HEK293 (cell line): Measurements from ENCODE around the gene IL10RA.
"Not testable (repeated sequence)": the region's sequence is repeated elsewhere in the genome, so short reads cannot be mapped to it uniquely, and the experiment has no call there.

ENCODE experiments used
- CTCF ChIA-PET: fragments of 350-600 bp; formaldehyde crosslinking; extraction: SDS; loops from one replicate; lab custom pipeline; 2021; ENCODE audit warnings: antibody characterized with exemption; lab: Yijun Ruan, JAX
- POLR2A ChIA-PET: fragments of 300-600 bp; formaldehyde crosslinking; extraction: SDS; loops from one replicate; lab custom pipeline; 2020; ENCODE audit warnings: antibody characterized with exemption, inconsistent platforms; lab: Yijun Ruan, JAX
- H3K27ac ChIP-seq: fragments of 200-500 bp; sonication (Bioruptor generic); 2 replicates; pipeline ENCODE4 v1.5.1; 2014; ENCODE audit warnings: low read depth, low read length, control low read depth, inconsistent platforms; ENCODE audit errors: extremely low read depth
- H3K36me3 ChIP-seq, 2 experiments: fragments of 200-500 bp in 1 of 2; sonication (Bioruptor generic) in 1 of 2; 1 replicate in 1 of 2; 2 replicates in 1 of 2; pipeline ENCODE4 v1.5.1; 2014 to 2017; ENCODE audit warnings: inconsistent platforms in 2 of 2, low read length in 2 of 2; ENCODE audit not compliant: control insufficient read depth in 2 of 2, insufficient read depth in 1 of 2
- H3K4me1 ChIP-seq: fragments of 200-500 bp; sonication (Bioruptor generic); 2 replicates; pipeline ENCODE4 v1.5.1; 2014; ENCODE audit warnings: mild to moderate bottlenecking, low read length, inconsistent platforms; ENCODE audit not compliant: control insufficient read depth, insufficient read depth
- H3K4me3 ChIP-seq: 2 replicates; pipeline ENCODE4 v1.5.1; 2011; ENCODE audit warnings: low read depth, mild to moderate bottlenecking, control low read depth, low read length, moderate library complexity
- H3K9me3 ChIP-seq: fragments of 200-500 bp; sonication (Bioruptor generic); 2 replicates; pipeline ENCODE4 v1.5.1; 2014; ENCODE audit warnings: low read depth, low read length, inconsistent platforms; ENCODE audit not compliant: control insufficient read depth, insufficient read depth
- HOXD13 ChIP-seq: sonication (generic); formaldehyde crosslinking; IDR thresholded peaks from 2 replicates; pipeline ENCODE4 v1.8.0; 2022; ENCODE audit warnings: missing genetic modification reagents, borderline replicate concordance
- INSM2 ChIP-seq: fragments of 450-650 bp; formaldehyde crosslinking; IDR thresholded peaks from 2 replicates; pipeline ENCODE4 v1.5.1; 2016; ENCODE audit warnings: missing biosample characterization, missing genetic modification characterization
- KLF1 ChIP-seq: fragments of 450-650 bp; formaldehyde crosslinking; IDR thresholded peaks from 2 replicates; pipeline ENCODE4 v1.5.1; 2016; ENCODE audit warnings: missing biosample characterization, missing genetic modification characterization
- KLF16 ChIP-seq: fragments of 450-650 bp; formaldehyde crosslinking; IDR thresholded peaks from 2 replicates; pipeline ENCODE4 v1.5.1; 2017; ENCODE audit warnings: missing biosample characterization, missing genetic modification characterization
- OVOL3 ChIP-seq: fragments of 450-650 bp; formaldehyde crosslinking; IDR thresholded peaks from 2 replicates; pipeline ENCODE4 v1.5.1; 2016; ENCODE audit warnings: missing biosample characterization, missing genetic modification characterization
- RBAK ChIP-seq: fragments of 450-650 bp; formaldehyde crosslinking; IDR thresholded peaks from 2 replicates; pipeline ENCODE4 v1.5.1; 2016; ENCODE audit warnings: missing biosample characterization, missing genetic modification characterization
- SP7 ChIP-seq: fragments of 450-650 bp; formaldehyde crosslinking; IDR thresholded peaks from 2 replicates; pipeline ENCODE4 v1.5.1; 2016; ENCODE audit warnings: missing biosample characterization, missing genetic modification characterization
- TCF7L2 ChIP-seq: IDR thresholded peaks from 2 replicates; pipeline ENCODE4 v1.6.1; 2011; ENCODE audit warnings: low read depth, mild to moderate bottlenecking, inconsistent platforms, low read length, moderate library complexity, borderline replicate concordance
- ZBTB17 ChIP-seq: fragments of 450-650 bp; formaldehyde crosslinking; IDR thresholded peaks from 2 replicates; pipeline ENCODE4 v1.5.1; 2016; ENCODE audit warnings: missing biosample characterization, missing genetic modification characterization
- ZFHX2 ChIP-seq: fragments of 450-650 bp; formaldehyde crosslinking; conservative IDR thresholded peaks from 2 replicates; pipeline ENCODE4 v1.5.1; 2016; ENCODE audit warnings: missing biosample characterization, missing genetic modification characterization
- ZFP37 ChIP-seq: fragments of 450-650 bp; formaldehyde crosslinking; IDR thresholded peaks from 2 replicates; pipeline ENCODE4 v1.5.1; 2016; ENCODE audit warnings: missing biosample characterization, missing genetic modification characterization
- ZNF169 ChIP-seq: fragments of 450-650 bp; formaldehyde crosslinking; IDR thresholded peaks from 2 replicates; pipeline ENCODE4 v1.5.1; 2016; ENCODE audit warnings: missing biosample characterization, missing genetic modification characterization
- ZNF19 ChIP-seq: fragments of 450-650 bp; formaldehyde crosslinking; IDR thresholded peaks from 2 replicates; pipeline ENCODE4; 2016; ENCODE audit warnings: missing biosample characterization, missing genetic modification characterization, low read depth
- ZNF391 ChIP-seq: fragments of 450-650 bp; formaldehyde crosslinking; IDR thresholded peaks from 2 replicates; pipeline ENCODE4 v1.5.1; 2016; ENCODE audit warnings: low read depth, missing biosample characterization, missing genetic modification characterization, borderline replicate concordance
- ZNF423 ChIP-seq: fragments of 450-650 bp; formaldehyde crosslinking; IDR thresholded peaks from 2 replicates; pipeline ENCODE4 v1.5.1; 2016; ENCODE audit warnings: missing biosample characterization, missing genetic modification characterization
- ZNF433 ChIP-seq: fragments of 450-650 bp; formaldehyde crosslinking; IDR thresholded peaks from 2 replicates; pipeline ENCODE4 v1.5.1; 2016; ENCODE audit warnings: missing biosample characterization, missing genetic modification characterization, low read depth
- ZNF48 ChIP-seq: fragments of 450-650 bp; formaldehyde crosslinking; IDR thresholded peaks from 2 replicates; pipeline ENCODE4 v1.5.1; 2016; ENCODE audit warnings: missing biosample characterization, missing genetic modification characterization
- ZNF529 ChIP-seq: fragments of 450-650 bp; formaldehyde crosslinking; IDR thresholded peaks from 2 replicates; pipeline ENCODE4 v1.5.1; 2017; ENCODE audit warnings: missing genetic modification characterization, missing biosample characterization; ENCODE audit not compliant: insufficient replicate concordance
- ZNF621 ChIP-seq: fragments of 450-650 bp; formaldehyde crosslinking; IDR thresholded peaks from 2 replicates; pipeline ENCODE4 v1.5.1; 2017; ENCODE audit warnings: missing biosample characterization, missing genetic modification characterization
- ZNF658 ChIP-seq: fragments of 450-650 bp; formaldehyde crosslinking; IDR thresholded peaks from 2 replicates; pipeline ENCODE4; 2016; ENCODE audit warnings: missing biosample characterization, missing genetic modification characterization
- ZNF792 ChIP-seq: fragments of 450-650 bp; formaldehyde crosslinking; IDR thresholded peaks from 2 replicates; pipeline ENCODE4 v1.5.1; 2016; ENCODE audit warnings: missing biosample characterization, missing genetic modification characterization

The IL10RA gene

GRCh38 chr11:118006153-118006534 lies 19.9 kb downstream of the IL10RA start (continued):
- no peak for TF ChIP-seq ZNF792 (tag by site-specific recombination)
- TF ChIP-seq ZNF433 (tag by site-specific recombination), result no peak

GRCh38 chr11:118007040-118007439 lies 20.8 kb downstream of the IL10RA start:
- H3K4me1 ChIP-seq, result no peaks in the 10 kb centered on the region
- no peak overlapping the region for H3K4me3 ChIP-seq
- TF ChIP-seq ZFHX2 (tag by site-specific recombination) (0 out of 2 replicates have a peak, but pooled peaks have one; percentile 9), ZNF391 (tag by site-specific recombination) (no peak)
- H3K9me3 ChIP-seq, result no peaks in the 10 kb centered on the region
- CTCF ChIA-PET, result interaction anchor here (0.6 to 0.9 kb wide), 2 partner anchors 11 to 60 kb away, joined by 3 to 4 read pairs; no protein-coding TSS in a partner anchor
- no peak overlapping the region for H3K27ac ChIP-seq
- POLR2A ChIA-PET, result no interaction called here
- no peaks in the 10 kb centered on the region for H3K36me3 ChIP-seq

- H3K4me1 ChIP-seq, H3K27ac ChIP-seq, H3K4me3 ChIP-seq, POLR2A ChIA-PET, H3K9me3 ChIP-seq, H3K36me3 ChIP-seq: not testable (repeated sequence)
- CTCF ChIA-PET, result interaction anchor here (0.6 kb wide), 1 partner anchor 11 kb away, joined by 3 read pairs; no protein-coding TSS in a partner anchor
These were observed 21.5 kb downstream of the IL10RA start for GRCh38 chr11:118007563-118008270.

- no peaks in the 10 kb centered on the region for H3K36me3 ChIP-seq
- CTCF ChIA-PET, result interaction anchor here (0.9 kb wide), 1 partner anchor 45 kb away, joined by 5 read pairs; no protein-coding TSS in a partner anchor
- TF ChIP-seq ZFP37 (no peak), ZNF48 (no peak), ZNF19 (tag by site-specific recombination) (no peak), ZNF529 (tag by site-specific recombination) (no peak), INSM2 (tag by site-specific recombination) (no peak), ZNF391 (tag by site-specific recombination) (no peak), TCF7L2 (no peak), ZNF169 (no peak), ZNF423 (tag by site-specific recombination) (no peak), KLF16 (tag by site-specific recombination) (no peak), RBAK (tag by site-specific recombination) (no peak), ZNF621 (no peak), ZBTB17 (tag by site-specific recombination) (no peak), HOXD13 (CRISPR knock-in tag) (no peak), SP7 (tag by site-specific recombination) (no peak), ZNF658 (no peak), OVOL3 (tag by site-specific recombination) (no peak), KLF1 (tag by site-specific recombination) (no peak)
- H3K27ac ChIP-seq, result no peak overlapping the region
- H3K4me1 ChIP-seq, result no peaks in the 10 kb centered on the region
- H3K9me3 ChIP-seq, result no peaks in the 10 kb centered on the region
- POLR2A ChIA-PET, result no interaction called here
- no peak overlapping the region for H3K4me3 ChIP-seq
These were observed 22.2 kb downstream of the IL10RA start for GRCh38 chr11:118008271-118008911.
